GM18870 (cell line): ENCODE data around the gene SLC35A3.
"Not testable (repeated sequence)": the region's sequence is repeated elsewhere in the genome, so short reads cannot be mapped to it uniquely, and the experiment has no call there.

Experiments
- ATAC-seq: cut with Tn5 transposase; IDR thresholded peaks from one replicate; pipeline ENCODE4 v1.9.1; 2021; ENCODE audit warnings: moderate library complexity; ENCODE audit not compliant: unreplicated experiment

The SLC35A3 gene

DNA sequence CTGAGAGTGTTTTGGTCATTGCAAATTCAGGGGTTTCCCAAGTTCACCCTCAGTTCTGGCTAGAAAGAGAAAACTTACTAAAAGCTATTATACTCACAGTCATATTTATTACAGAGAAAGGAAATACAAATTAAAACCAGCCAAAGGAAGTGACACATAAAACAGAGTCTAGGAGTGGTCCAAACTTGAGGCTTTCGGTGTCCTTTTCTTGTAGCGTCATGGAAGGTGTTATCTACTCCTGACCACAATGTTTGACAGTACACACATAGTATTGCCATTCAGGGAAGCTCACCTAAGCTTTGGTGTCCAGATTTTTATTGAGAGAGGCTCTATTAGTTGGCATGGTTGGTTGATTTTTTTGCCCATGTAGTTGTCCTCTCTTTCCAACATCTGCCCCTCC, 59.0 kb downstream of the SLC35A3 start:
- no peak for ATAC-seq

- no peak for ATAC-seq
These were observed 64.7 kb downstream of the SLC35A3 start for GRCh38 chr1:100034470-100034869.

DNA sequence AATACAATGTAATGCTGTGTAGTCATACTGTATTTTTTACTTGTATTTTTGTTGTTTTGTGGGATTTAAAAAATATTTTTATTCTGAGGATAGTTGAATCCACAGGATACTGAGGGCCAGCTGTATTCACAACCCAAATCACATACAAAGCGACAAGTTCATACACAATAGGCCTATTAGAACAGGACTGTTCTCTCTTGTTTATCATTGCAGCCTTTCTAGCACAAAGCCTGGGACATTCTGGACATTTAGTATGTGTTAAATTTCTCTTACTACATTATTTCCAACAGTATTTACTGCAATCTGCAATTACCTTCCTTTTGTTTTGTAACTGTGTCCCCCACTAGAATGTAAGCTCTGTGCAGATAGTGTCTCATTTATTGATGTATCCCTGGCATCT, 65.4 kb downstream of the SLC35A3 start:
- no peak for ATAC-seq

DNA sequence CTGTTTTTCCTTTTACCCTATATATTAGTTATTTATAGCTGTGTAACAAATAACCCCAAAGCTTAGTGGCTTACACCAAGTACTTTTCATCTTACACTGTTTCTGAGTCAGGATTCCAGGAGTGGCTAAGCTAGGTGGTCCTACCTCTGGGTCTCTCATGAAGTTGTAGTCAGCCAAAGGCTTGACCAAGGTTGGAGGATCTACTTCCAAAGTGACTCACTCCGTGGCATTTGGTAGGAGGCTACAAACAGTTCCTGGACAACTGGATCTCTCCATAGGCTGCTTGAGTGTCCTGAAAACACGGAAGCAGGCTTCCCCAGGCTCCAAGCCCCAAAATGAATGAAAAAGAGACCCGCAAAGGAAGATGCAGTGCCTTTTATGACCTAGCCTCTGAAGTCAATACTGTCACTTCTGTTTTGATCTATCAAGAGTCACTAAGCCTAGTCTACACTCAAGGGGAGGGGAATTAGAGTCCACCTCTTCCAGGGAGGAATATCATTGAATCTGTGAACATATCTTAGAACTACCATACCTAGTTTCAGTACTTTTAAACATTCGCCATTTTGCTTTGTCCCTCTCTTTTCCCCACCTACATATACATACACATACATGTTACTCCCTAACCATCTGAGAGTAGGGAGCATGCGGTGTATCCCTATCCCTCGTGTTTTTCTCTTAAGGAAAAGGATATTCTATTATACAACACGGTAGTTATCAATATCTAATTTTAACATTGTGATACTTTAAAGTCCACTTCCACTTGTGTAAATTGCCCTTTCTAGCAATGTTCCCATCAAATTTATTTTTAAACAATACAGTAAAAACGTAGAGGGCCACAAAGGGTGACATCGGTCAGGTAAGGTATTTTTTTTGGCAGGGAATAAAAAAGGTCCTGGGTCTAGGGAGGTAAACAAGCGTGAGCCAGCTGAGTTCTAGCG, 67.2 kb downstream of the SLC35A3 start:
- ATAC-seq, result no peak

GRCh38 chr1:100037656-100037926, 67.8 kb downstream of the SLC35A3 start:
- peak; percentile 9 for ATAC-seq

GRCh38 chr1:100037927-100038659, 68.3 kb downstream of the SLC35A3 start:
- peak; percentile 51 for ATAC-seq

DNA sequence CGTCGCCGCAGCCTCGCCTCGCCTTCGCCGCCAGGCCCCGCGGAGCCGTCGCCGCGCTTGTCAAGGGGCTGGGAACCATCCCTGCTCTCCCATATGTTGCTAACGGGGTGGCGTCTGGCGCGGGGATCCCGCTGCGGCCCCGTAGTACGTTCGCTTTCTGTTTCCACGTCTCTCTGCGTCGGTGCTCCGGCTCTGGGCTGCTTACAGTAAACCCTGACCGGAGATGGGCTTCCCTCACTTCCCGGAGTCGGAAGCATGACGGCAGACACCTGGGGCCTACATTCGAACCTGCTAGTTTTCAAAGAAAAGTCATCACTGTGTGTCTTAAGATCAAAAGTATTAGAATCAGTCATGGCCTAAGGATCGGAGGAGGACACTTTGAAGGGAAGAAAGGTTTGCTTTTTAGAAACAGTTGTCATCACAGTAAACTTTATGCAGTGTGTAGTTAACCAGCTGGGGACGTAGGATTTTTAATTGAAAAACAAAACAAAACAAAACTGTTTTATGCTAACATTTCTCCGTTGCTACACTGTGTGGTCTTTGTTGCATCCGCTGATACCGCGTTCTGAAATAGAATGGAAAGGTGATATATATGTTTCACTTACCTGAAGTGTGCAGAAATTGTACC, 69.0 kb downstream of the SLC35A3 start:
- peak; percentile 42 for ATAC-seq

DNA sequence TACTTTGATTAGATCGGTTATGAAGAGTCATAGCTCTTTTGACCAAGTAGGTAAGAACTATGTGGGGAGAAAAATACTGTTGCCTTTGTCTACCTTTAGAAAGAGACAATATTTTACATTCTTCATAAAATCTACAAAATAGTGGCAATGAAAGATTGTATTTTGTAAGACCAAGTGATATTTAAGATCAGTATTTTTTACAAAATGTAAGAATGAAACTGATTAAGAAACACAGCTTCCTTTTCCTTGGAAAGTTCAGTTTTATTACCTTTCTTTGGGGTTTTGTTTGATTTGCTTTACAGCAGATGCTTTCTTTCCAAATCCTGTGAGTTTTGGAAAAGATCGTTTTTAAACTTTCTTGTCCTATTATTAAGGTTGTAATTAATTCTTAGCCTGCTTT, 69.8 kb downstream of the SLC35A3 start:
- no peak for ATAC-seq

DNA sequence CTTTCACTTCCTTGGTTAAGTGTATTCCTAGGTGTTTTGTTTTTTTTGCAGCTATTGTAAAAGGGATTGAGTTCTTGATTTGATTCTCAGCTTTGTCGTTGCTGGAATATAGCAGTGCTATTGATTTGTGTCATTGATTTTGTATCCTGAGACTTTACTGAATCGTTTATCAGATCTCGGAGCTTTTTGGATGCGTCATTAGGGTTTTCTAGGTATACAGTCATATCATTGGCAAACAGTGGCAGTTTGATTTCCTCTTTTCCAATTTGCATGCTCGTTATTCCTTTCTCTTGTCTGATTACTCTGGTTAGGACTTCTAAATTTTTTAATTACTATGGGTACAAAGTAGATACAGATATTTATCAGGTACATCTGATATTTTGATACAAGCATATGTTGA, 75.4 kb downstream of the SLC35A3 start:
- no peak for ATAC-seq

- ATAC-seq, result not testable (repeated sequence)
These were observed 77.5 kb downstream of the SLC35A3 start for GRCh38 chr1:100047235-100047708.

DNA sequence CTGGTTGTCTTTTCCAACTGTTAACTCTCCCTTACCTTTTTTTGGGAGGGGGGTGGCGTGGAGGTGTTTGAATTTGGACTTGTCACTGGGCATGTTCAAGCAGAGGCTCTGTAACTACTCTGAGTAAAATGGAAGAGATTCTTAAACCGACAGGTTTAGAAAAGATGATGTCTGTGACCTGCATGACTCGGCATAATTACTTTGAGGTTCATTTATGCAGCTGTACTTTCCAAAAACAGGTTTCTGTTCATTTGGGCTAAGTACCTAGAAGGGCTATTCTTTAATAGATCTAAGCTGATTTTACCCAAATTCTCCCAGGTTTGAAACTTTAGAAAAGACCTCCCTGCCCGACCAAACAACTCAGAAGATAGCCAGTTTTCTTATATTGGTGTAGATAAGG, 80.3 kb downstream of the SLC35A3 start:
- ATAC-seq, result no peak

GRCh38 chr1:100051401-100051800, 81.6 kb downstream of the SLC35A3 start:
- no peak for ATAC-seq

DNA sequence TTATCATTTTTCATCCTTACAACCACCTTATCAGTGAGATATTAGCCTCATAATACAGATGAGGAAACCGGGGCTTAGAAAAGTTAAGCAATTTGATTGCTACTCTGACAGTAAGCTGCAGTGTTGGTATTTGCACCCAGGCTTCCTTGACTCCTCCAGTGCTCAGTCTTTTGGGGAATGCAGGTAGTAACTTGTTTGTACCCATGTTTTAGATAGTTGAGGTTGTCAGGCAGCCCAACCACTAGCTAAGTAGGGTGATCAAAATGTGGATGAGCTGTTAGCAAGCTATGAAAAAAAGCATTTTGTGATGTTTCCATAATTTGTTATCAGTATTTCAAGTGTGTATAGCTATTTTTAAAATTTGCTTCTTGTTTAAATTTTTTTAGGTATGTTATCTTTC, 82.1 kb downstream of the SLC35A3 start:
- no peak for ATAC-seq

DNA sequence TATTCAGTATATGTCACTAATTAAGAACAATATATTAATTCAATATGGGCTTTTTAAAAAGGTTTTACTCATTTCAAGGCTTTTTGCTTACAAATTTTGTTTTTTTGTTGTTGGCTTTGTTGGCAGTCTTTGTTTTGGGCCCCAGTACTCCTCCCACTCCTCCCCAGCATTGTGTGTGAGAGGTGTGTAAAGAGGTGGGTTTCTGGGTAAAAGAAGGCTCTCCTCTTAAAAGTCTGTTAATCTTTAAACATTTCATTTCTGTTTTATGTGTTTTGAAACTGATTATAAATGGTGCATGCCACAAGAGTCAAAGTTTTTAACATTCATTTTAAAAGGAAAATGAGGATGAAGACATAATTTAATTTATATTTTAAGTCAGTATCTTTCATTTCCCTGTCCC, 83.3 kb downstream of the SLC35A3 start:
- ATAC-seq, result no peak

GRCh38 chr1:100053727-100054126, 83.9 kb downstream of the SLC35A3 start:
- no peak for ATAC-seq

DNA sequence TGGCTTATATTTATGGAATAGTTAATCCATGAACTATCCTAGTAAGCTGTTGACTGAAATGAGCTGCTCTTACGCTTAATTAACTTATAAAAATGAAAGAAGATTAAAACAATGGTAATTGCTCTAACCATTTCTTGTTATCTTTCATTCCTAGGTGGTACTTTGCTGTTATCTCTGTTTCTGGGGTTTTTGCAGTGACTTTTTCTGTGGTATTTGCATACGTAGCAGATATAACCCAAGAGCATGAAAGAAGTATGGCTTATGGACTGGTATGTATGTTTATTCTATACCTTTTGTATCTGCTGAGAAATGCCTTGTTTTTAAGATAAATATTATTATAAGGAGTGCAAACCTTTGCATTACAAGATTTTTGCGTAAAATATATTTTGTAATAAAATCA, 91.9 kb downstream of the SLC35A3 start:
- no peak for ATAC-seq

GRCh38 chr1:100065183-100065968, 95.6 kb downstream of the SLC35A3 start:
- no peak for ATAC-seq

DNA sequence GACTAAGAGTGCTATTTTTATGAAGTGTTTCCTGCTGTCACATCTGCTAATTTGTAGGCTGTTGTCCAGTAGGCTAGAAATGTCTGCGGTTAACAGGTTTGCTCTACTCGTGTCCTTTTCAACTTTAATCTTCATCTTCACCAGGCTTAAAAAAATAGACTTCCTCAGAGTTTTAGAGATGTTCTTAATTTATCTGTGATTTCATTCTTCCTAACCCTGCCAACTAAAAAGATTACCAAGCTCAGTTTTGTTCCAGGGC, 96.1 kb downstream of the SLC35A3 start:
- no peak for ATAC-seq

GRCh38 chr1:100070201-100070939, 100.6 kb downstream of the SLC35A3 start:
- no peak for ATAC-seq

DNA sequence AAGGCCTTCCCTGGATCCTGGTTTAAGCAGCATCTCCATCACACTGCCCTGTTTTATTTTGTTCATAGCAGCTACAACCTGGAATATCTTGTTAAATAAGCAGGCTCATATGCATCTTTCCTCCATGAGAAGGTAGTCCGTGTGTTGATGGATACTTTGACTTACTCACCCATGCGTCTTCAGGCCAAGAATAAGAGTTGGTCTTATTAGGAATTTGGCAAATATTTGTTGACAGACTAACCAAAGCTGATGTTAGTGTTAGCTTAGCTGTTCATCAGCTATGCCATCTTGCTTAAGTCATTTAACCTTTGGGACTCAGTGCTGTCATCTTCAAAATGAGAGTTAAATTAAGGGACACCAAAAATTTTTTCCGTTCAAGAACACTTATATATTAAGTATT, 103.7 kb downstream of the SLC35A3 start:
- no peak for ATAC-seq
